ENCODE measurements around the gene ZMYND10.

ZMYND10 gene

DNA sequence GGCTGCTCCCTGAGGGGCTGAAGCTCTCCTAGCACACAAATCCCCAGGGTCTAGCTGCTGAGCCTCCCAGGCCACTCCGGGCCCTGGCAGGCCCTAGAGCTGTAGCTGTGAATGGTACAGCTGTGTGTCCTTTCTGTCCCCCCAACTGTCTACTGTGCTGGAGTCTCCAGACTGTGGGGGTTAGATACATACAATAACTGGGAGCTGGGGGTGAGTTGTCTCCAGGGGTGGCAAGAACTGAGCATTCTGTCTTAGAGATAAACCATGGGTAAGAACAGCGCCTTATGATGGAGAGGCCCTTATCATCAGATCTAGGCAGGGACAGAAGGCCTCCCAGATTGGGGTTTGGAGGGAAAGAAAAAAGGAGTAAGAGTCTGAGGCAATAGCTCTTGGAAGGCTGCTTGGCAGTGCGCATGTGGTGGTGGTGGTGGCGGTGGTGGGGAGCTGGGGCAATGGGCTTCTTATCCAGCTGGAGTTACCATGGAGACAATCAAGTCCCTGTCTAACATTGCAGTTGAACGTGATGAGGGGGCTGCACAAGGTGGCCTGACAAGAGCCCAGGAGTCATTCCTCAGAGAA is 8.7 kb upstream of the ZMYND10 start:
- Histone ChIP-seq H3K4me3 (ENCODE audit: low read depth in 1 of 2, low read length in 2 of 2) (no peak overlapping the region), H3K9me3 (ENCODE audit: control insufficient read depth in 1 of 2, low read length in 2 of 2) (no peaks in the 10 kb centered on the region), H3K27ac (ENCODE audit: low read length) (no peak overlapping the region), H3K27me3 (ENCODE audit: low read depth, low read length) (no peaks in the 10 kb centered on the region), H3K36me3 (ENCODE audit: control insufficient read depth in 1 of 2, insufficient read depth in 2 of 2, low read length in 2 of 2) (peaks cover 33 to 38% of the 10 kb centered on the region in 2 donors), H3K4me1 (ENCODE audit: control insufficient read depth in 1 of 2, insufficient read depth in 2 of 2, low read length in 2 of 2) (peaks cover 49 to 55% of the 10 kb centered on the region in 2 donors)

DNA sequence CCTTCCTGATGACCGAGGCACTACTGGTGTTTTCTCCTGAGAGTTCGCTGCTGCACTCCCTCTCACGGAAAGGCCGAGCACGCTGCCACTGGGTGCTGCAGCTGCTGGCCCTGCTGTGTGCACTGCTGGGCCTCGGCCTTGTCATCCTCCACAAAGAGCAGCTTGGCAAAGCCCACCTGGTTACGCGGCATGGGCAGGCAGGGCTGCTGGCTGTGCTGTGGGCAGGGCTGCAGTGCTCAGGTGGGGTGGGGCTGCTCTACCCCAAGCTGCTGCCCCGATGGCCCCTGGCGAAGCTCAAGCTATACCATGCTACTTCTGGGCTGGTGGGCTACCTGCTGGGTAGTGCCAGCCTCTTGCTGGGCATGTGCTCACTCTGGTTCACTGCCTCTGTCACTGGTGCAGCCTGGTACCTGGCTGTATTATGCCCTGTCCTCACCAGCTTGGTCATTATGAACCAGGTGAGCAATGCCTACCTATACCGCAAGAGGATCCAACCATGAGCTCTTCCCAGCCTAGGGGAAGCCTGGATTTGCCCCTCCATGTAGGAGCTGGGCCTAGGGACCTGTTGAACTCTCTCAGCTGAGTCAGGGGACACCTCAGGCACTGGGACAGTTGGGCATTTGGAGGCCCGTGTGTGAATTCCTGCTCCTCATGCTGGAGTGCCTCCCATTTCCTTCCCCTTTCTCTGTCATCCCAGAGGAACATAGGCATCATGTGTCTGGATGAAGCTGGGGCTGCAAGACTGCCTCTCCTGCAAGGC is 7.9 kb upstream of the ZMYND10 start:
- H3K27me3 ChIP-seq (ENCODE audit: low read depth, low read length) = no peaks in the 10 kb centered on the region
- no peak overlapping the region for H3K4me3 ChIP-seq (ENCODE audit: low read depth in 1 of 2, low read length in 2 of 2)
- H3K4me1 ChIP-seq (ENCODE audit: control insufficient read depth in 1 of 2, insufficient read depth in 2 of 2, low read length in 2 of 2) = peaks cover 49 to 54% of the 10 kb centered on the region in 2 donors
- H3K27ac ChIP-seq (ENCODE audit: low read length) = no peak overlapping the region
- H3K36me3 ChIP-seq (ENCODE audit: control insufficient read depth in 1 of 2, insufficient read depth in 2 of 2, low read length in 2 of 2) = peaks cover 34 to 38% of the 10 kb centered on the region in 2 donors
- H3K9me3 ChIP-seq (ENCODE audit: control insufficient read depth in 1 of 2, low read length in 2 of 2) = no peaks in the 10 kb centered on the region

DNA sequence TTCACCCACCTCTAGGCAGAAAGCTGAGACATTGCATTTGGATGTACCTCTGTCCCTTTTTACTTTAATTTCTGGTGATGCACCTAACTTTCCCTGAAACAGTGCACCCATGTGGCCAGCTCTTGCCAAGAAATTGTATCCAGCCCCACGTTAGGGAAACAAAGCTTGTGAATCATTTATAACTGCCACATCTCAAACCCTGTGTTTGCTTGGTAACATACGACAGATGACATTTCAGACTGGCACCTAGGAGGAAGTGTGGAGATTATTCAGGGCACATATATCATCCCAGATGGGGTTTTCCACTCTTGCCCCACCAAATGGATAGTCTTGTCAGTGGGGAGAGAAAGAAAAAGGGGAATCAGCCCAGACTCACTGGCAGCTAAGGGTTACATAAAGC is 7.2 kb upstream of the ZMYND10 start:
- Histone ChIP-seq H3K4me3 (ENCODE audit: low read depth in 1 of 2, low read length in 2 of 2) (no peak overlapping the region), H3K4me1 (ENCODE audit: control insufficient read depth in 1 of 2, insufficient read depth in 2 of 2, low read length in 2 of 2) (peaks cover 42 to 48% of the 10 kb centered on the region in 2 donors), H3K27ac (ENCODE audit: low read length) (no peak overlapping the region), H3K27me3 (ENCODE audit: low read depth, low read length) (no peaks in the 10 kb centered on the region), H3K36me3 (ENCODE audit: control insufficient read depth in 1 of 2, insufficient read depth in 2 of 2, low read length in 2 of 2) (peaks cover 38 to 44% of the 10 kb centered on the region in 2 donors), H3K9me3 (ENCODE audit: control insufficient read depth in 1 of 2, low read length in 2 of 2) (no peaks in the 10 kb centered on the region)

DNA sequence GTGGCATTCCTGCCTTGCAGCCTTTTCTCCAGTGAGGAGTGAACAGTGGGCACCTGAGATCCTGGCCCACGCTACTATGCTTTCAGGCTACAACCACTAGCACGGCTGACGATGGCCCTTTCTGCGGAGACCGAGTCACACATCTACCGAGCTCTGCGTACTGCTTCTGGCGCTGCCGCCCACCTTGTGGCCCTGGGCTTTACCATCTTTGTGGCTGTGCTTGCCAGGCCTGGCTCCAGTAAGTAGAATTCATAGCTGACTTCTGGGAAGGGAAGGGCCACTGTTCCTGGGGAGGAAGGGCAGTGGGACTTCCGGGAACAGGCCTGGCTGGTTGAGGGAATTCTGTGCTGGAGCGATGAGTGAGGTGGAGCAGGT is 5.8 kb upstream of the ZMYND10 start:
- H3K4me1 ChIP-seq (ENCODE audit: control insufficient read depth in 1 of 2, insufficient read depth in 2 of 2, low read length in 2 of 2) = peaks cover 28 to 38% of the 10 kb centered on the region in 2 donors
- H3K27me3 ChIP-seq (ENCODE audit: low read depth, low read length) = no peaks in the 10 kb centered on the region
- no peaks in the 10 kb centered on the region for H3K9me3 ChIP-seq (ENCODE audit: control insufficient read depth in 1 of 2, low read length in 2 of 2)
- H3K27ac ChIP-seq (ENCODE audit: low read length) = peak overlapping the region; percentile 90
- peaks cover 32 to 49% of the 10 kb centered on the region in 2 donors for H3K36me3 ChIP-seq (ENCODE audit: control insufficient read depth in 1 of 2, insufficient read depth in 2 of 2, low read length in 2 of 2)
- peak overlapping the region; percentile 83 to 94 for H3K4me3 ChIP-seq (ENCODE audit: low read depth in 1 of 2, low read length in 2 of 2)

DNA sequence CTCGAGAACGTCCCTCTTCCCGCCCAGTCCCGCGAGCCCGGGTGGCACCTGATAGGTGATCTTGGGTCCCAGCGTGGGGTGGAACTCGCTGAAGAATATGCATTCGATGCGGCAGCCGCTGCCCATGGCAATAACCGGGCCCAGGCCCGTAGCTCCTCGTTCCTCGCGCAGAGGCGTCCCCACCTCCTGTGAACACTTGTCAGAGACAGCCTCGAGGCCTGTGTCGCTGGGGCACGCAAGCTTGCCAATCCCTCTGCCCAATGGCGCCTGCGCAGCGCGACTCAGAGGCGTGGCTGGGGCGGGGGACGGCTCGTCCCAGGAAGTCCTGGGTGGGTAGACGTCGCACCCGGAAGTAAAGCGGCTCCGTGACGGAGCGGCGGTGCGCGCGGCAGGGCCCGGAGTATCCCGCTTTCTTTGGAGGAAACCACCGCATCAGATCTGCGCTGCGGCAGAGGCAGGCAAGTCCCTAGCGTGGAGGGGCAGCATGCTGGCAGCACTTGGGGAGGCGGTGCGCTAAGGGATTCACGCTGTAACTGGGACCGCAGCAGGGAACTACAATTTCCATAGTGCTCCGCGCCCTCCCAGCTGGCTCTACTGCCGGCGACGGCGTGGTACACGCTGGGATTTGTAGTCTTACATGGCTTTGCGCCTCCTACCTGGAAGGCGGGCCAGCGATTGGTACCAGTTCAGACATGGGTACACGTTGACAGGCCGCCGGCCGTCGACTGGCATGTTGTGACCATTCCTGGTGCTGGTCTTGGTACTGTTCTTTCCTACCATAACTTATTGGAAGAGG is 5.2 kb upstream of the ZMYND10 start, which contains the start of the genes CYB561D2 and NPRL2:
Gene CYB561D2, plus strand, starts transcription at position 336 of the 796 bp plus-strand sequence. CDS start 572 bp downstream, outside the sequence.
Gene NPRL2, minus strand, starts transcription at position 249 of the 796 bp plus-strand sequence. Its CDS starts 123 bp downstream, at position 126.
- Histone ChIP-seq H3K4me1 (ENCODE audit: control insufficient read depth in 1 of 2, insufficient read depth in 2 of 2, low read length in 2 of 2) (peaks cover 22 to 36% of the 10 kb centered on the region in 2 donors), H3K27me3 (ENCODE audit: low read depth, low read length) (no peaks in the 10 kb centered on the region), H3K4me3 (ENCODE audit: low read depth in 1 of 2, low read length in 2 of 2) (peak within 1 kb of the TSS; percentile 83 to 94), H3K36me3 (ENCODE audit: control insufficient read depth in 1 of 2, insufficient read depth in 2 of 2, low read length in 2 of 2) (peaks cover 26 to 48% of the 10 kb centered on the region in 2 donors), H3K9me3 (ENCODE audit: control insufficient read depth in 1 of 2, low read length in 2 of 2) (no peaks in the 10 kb centered on the region), H3K27ac (ENCODE audit: low read length) (peak within 1 kb of the TSS; percentile 90)

DNA sequence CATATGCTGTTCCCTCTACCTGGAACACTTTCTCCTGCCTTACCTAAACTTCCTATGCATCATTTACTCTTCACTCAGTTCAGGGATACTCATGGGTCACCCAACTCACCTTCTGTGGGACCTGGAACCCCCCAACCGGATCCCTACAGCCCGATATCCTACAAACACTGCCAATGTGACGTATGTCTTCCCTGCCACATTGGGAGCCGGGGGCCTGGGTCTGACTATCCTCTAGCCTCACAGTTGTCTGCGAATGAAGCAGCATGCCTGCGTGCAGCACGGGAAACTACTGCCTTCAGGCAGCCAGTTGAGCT is 4.6 kb upstream of the ZMYND10 start:
- H3K4me1 ChIP-seq (ENCODE audit: control insufficient read depth in 1 of 2, insufficient read depth in 2 of 2, low read length in 2 of 2) = peaks cover 18 to 40% of the 10 kb centered on the region in 2 donors
- peak overlapping the region; percentile 90 for H3K27ac ChIP-seq (ENCODE audit: low read length)
- peak overlapping the region; percentile 83 to 94 for H3K4me3 ChIP-seq (ENCODE audit: low read depth in 1 of 2, low read length in 2 of 2)
- H3K9me3 ChIP-seq (ENCODE audit: control insufficient read depth in 1 of 2, low read length in 2 of 2) = no peaks in the 10 kb centered on the region
- H3K27me3 ChIP-seq (ENCODE audit: low read depth, low read length) = no peaks in the 10 kb centered on the region
- peaks cover 22 to 43% of the 10 kb centered on the region in 2 donors for H3K36me3 ChIP-seq (ENCODE audit: control insufficient read depth in 1 of 2, insufficient read depth in 2 of 2, low read length in 2 of 2)

DNA sequence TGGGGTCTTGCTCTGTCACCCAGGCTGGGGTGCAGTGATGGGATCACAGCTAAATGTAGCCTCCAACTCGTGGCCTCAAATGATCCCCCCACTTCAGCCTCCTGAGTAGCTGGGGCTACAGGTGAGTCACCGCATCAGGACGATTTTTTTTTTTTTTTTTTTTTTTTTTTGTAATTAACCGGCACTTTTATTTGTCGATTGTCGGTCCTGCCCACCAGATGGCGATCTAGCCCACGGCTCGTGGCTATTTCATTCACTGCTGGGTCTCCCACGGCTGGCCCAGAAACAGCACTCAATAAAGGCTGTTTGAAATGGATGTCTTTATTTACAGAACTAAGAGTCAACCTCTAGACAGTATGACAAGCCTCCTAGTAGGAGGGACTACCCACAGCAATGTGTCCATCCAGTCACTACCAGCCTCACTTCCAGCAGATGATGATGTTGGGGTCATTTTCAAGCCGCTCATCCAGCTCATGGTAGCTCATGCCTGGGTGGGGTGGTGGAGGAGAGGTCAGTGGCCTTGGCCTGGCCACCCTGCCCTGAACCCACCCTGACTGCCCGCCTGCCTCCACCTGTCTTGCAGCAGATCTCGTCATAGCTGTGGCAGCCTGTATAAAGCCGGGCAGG is 1.8 kb upstream of the ZMYND10 start:
- Histone ChIP-seq H3K4me3 (ENCODE audit: low read depth in 1 of 2, low read length in 2 of 2) (no peak overlapping the region), H3K9me3 (ENCODE audit: control insufficient read depth in 1 of 2, low read length in 2 of 2) (no peaks in the 10 kb centered on the region), H3K27ac (ENCODE audit: low read length) (no peak overlapping the region), H3K36me3 (ENCODE audit: control insufficient read depth in 1 of 2, insufficient read depth in 2 of 2, low read length in 2 of 2) (peaks cover 5 to 20% of the 10 kb centered on the region in 2 donors), H3K4me1 (ENCODE audit: control insufficient read depth in 1 of 2, insufficient read depth in 2 of 2, low read length in 2 of 2) (peaks cover 18 to 43% of the 10 kb centered on the region in 2 donors), H3K27me3 (ENCODE audit: low read depth, low read length) (no peaks in the 10 kb centered on the region)

DNA sequence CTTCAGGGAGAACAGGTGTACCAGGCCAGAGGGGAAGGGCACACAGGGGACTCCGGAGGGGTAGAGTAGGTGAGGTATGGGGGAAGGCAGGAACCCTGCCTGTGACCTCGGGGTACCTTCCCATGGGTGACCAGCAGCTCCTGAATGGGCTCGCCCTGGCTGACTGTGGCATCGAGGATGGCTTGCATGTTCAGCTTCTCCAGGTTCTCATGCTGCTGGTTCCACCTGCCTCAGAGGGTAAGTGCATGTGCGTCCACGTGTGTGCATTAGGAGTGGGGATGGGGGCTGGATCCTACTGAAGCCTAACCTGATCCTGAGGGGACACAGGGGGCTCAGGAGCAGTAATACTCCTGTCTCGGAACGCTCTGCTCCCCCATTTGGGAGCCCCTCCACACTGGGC is 524 bp downstream of the ZMYND10 start:
- peak overlapping the region; percentile 53 to 61 for H3K4me3 ChIP-seq (ENCODE audit: low read depth in 1 of 2, low read length in 2 of 2)
- H3K27me3 ChIP-seq (ENCODE audit: low read depth, low read length) = no peaks in the 10 kb centered on the region
- H3K36me3 ChIP-seq (ENCODE audit: control insufficient read depth in 1 of 2, insufficient read depth in 2 of 2, low read length in 2 of 2) = peaks cover 5 to 17% of the 10 kb centered on the region in 2 donors
- no peak overlapping the region for H3K27ac ChIP-seq (ENCODE audit: low read length)
- H3K4me1 ChIP-seq (ENCODE audit: control insufficient read depth in 1 of 2, insufficient read depth in 2 of 2, low read length in 2 of 2) = peaks cover 16 to 48% of the 10 kb centered on the region in 2 donors
- no peaks in the 10 kb centered on the region for H3K9me3 ChIP-seq (ENCODE audit: control insufficient read depth in 1 of 2, low read length in 2 of 2)

DNA sequence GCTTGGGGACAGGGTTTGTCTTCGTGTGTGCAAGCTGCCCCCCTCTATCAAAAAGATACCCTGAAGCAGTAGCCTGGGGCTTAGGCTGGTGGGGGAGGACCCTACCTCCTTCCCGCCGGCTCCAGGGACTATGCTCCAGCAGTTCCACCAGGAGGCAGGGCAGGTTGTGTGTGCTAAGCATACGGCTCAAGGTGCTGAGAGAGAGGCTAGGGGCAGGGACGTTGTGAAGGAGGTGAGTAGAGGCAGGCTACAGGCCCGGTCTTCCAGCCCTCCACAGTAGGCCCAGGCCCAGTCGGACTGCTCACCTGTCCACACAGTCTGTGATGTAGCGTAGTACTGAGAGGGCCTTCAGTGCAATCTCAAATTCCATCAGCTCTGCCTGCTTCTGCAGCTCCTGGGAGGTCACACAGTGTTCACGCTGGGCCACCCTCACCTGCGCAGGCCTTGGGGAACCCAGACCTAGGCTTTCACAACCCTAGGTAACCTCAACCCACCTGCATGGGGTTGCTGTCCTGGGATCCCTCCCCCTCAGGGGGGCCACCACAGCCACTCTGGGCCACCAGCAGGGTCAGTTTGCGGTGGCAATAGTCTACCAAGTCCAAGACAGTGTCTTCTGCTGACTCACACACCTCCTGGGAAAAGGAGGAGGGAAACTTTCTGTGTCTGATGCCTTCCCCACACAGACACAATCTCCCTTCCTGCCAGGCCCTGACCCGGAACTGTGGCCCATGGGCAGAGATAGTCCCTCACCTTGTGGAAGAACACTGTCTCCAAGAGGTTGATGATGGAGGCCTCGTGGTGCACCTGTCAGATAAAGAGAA is 2.5 kb downstream of the ZMYND10 start:
- Histone ChIP-seq H3K4me3 (ENCODE audit: low read depth in 1 of 2, low read length in 2 of 2) (no peak overlapping the region), H3K36me3 (ENCODE audit: control insufficient read depth in 1 of 2, insufficient read depth in 2 of 2, low read length in 2 of 2) (peaks cover 0 to 7% of the 10 kb centered on the region in 2 donors), H3K27me3 (ENCODE audit: low read depth, low read length) (no peaks in the 10 kb centered on the region), H3K27ac (ENCODE audit: low read length) (no peak overlapping the region), H3K4me1 (ENCODE audit: control insufficient read depth in 1 of 2, insufficient read depth in 2 of 2, low read length in 2 of 2) (peaks cover 13 to 46% of the 10 kb centered on the region in 2 donors), H3K9me3 (ENCODE audit: control insufficient read depth in 1 of 2, low read length in 2 of 2) (no peaks in the 10 kb centered on the region)

DNA sequence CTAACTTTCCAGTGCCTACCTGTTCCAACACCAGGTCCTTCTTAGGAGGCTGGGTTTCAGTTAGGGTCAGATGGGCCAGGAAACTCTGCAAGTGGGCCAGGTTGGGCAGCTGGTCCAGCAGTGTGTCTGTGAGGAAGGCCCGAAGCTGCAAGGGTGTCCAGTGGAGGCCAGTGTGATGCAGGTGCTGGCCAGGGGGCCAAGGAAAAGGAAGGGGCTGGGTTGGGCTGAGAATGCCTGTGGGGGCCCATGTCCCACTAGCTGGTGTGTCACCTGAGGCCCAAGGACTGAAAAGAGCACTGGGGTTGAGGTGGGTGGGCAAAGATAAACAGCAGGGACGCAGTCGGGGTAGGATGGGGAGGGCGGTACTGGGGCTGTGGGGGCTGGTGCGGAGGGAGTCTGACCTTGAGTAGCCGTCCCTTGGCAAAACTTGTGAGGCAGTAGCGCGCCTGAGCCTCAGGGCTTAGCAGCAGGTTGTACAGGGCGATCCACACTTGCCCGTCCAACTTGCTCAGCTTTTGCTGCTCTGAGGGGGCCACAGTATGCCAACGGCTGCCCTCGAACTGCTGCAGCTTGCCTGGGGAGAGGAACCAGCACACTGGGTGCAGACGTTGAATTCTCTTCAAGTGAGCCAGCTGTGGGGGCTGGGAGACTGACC is 3.4 kb downstream of the ZMYND10 start:
- Histone ChIP-seq H3K36me3 (ENCODE audit: control insufficient read depth in 1 of 2, insufficient read depth in 2 of 2, low read length in 2 of 2) (no peaks in the 10 kb centered on the region), H3K9me3 (ENCODE audit: control insufficient read depth in 1 of 2, low read length in 2 of 2) (no peaks in the 10 kb centered on the region), H3K4me3 (ENCODE audit: low read depth in 1 of 2, low read length in 2 of 2) (no peak overlapping the region), H3K27me3 (ENCODE audit: low read depth, low read length) (no peaks in the 10 kb centered on the region), H3K4me1 (ENCODE audit: control insufficient read depth in 1 of 2, insufficient read depth in 2 of 2, low read length in 2 of 2) (peaks cover 13 to 44% of the 10 kb centered on the region in 2 donors), H3K27ac (ENCODE audit: low read length) (no peak overlapping the region)

All from muscle layer of duodenum (tissue), 2 donors.